ENCODE data around the gene ANKRD39. TPM values are rescaled to one million over a fixed set of nuclear protein-coding genes. Genes with fewer than 3 reads are reported as not detected.

ANKRD39 gene
- total RNA-seq, 1 donor from 2014 or later: 3.7 TPM

GRCh38 chr2:96842600-96842999 lies 15.2 kb downstream of the ANKRD39 start:
- no peaks in the 10 kb centered on the region for H3K9me3 ChIP-seq (ENCODE audit: control insufficient read depth in 3 of 3, low read length in 3 of 3)
- H3K27ac ChIP-seq (ENCODE audit: low read depth, low read length): peak overlapping the region; percentile 87
- peak overlapping the region; percentile 73 to 89 (median 88) for H3K4me3 ChIP-seq (ENCODE audit: low read length in 3 of 3)
- H3K27me3 ChIP-seq (ENCODE audit: control insufficient read depth in 3 of 3, insufficient read depth in 3 of 3, low read length in 3 of 3): no peaks in the 10 kb centered on the region
- H3K36me3 ChIP-seq (ENCODE audit: control insufficient read depth in 3 of 3, insufficient read depth in 3 of 3, low read length in 3 of 3): peaks cover 36 to 53% (median 48%) of the 10 kb centered on the region in 3 donors
- peak overlapping the region; percentile 76 to 97 (median 95) for H3K9ac ChIP-seq (ENCODE audit: low read depth in 1 of 3, low read length in 3 of 3)
- peaks cover 25 to 46% (median 38%) of the 10 kb centered on the region in 3 donors for H3K4me1 ChIP-seq (ENCODE audit: control insufficient read depth in 3 of 3, insufficient read depth in 3 of 3, low read length in 3 of 3)

GRCh38 chr2:96841701-96842495 lies 15.9 kb downstream of the ANKRD39 start:
- peak overlapping the region; percentile 87 for H3K27ac ChIP-seq (ENCODE audit: low read depth, low read length)
- no peaks in the 10 kb centered on the region for H3K27me3 ChIP-seq (ENCODE audit: control insufficient read depth in 3 of 3, insufficient read depth in 3 of 3, low read length in 3 of 3)
- H3K4me3 ChIP-seq (ENCODE audit: low read length in 3 of 3): peak overlapping the region; percentile 73 to 88 (median 87)
- peak overlapping the region; percentile 76 to 95 (median 93) for H3K9ac ChIP-seq (ENCODE audit: low read depth in 1 of 3, low read length in 3 of 3)
- peaks cover 25 to 47% (median 38%) of the 10 kb centered on the region in 3 donors for H3K4me1 ChIP-seq (ENCODE audit: control insufficient read depth in 3 of 3, insufficient read depth in 3 of 3, low read length in 3 of 3)
- H3K36me3 ChIP-seq (ENCODE audit: control insufficient read depth in 3 of 3, insufficient read depth in 3 of 3, low read length in 3 of 3): peaks cover 38 to 53% (median 46%) of the 10 kb centered on the region in 3 donors
- H3K9me3 ChIP-seq (ENCODE audit: control insufficient read depth in 3 of 3, low read length in 3 of 3): no peaks in the 10 kb centered on the region

- H3K4me1 ChIP-seq (ENCODE audit: control insufficient read depth in 3 of 3, insufficient read depth in 3 of 3, low read length in 3 of 3): peaks cover 25 to 47% (median 38%) of the 10 kb centered on the region in 3 donors
- no peaks in the 10 kb centered on the region for H3K27me3 ChIP-seq (ENCODE audit: control insufficient read depth in 3 of 3, insufficient read depth in 3 of 3, low read length in 3 of 3)
- peak overlapping the region; percentile 58 to 87 (median 59) for H3K4me3 ChIP-seq (ENCODE audit: low read length in 3 of 3)
- no peaks in the 10 kb centered on the region for H3K9me3 ChIP-seq (ENCODE audit: control insufficient read depth in 3 of 3, low read length in 3 of 3)
- H3K27ac ChIP-seq (ENCODE audit: low read depth, low read length): peak overlapping the region; percentile 87
- peaks cover 39 to 51% (median 42%) of the 10 kb centered on the region in 3 donors for H3K36me3 ChIP-seq (ENCODE audit: control insufficient read depth in 3 of 3, insufficient read depth in 3 of 3, low read length in 3 of 3)
- H3K9ac ChIP-seq (ENCODE audit: low read depth in 1 of 3, low read length in 3 of 3): peak overlapping the region; percentile 74 to 93 (median 76)
Measured at GRCh38 chr2:96839875-96840850, 17.7 kb downstream of the ANKRD39 start.

GRCh38 chr2:96839293-96839874 lies 18.4 kb downstream of the ANKRD39 start:
- peaks cover 23 to 43% (median 32%) of the 10 kb centered on the region in 3 donors for H3K4me1 ChIP-seq (ENCODE audit: control insufficient read depth in 3 of 3, insufficient read depth in 3 of 3, low read length in 3 of 3)
- peak overlapping the region; percentile 20 to 93 (median 76) for H3K9ac ChIP-seq (ENCODE audit: low read depth in 1 of 3, low read length in 3 of 3)
- no peaks in the 10 kb centered on the region for H3K27me3 ChIP-seq (ENCODE audit: control insufficient read depth in 3 of 3, insufficient read depth in 3 of 3, low read length in 3 of 3)
- H3K4me3 ChIP-seq (ENCODE audit: low read length in 3 of 3): peak overlapping the region; percentile 58 to 87 (median 59)
- peak overlapping the region; percentile 87 for H3K27ac ChIP-seq (ENCODE audit: low read depth, low read length)
- no peaks in the 10 kb centered on the region for H3K9me3 ChIP-seq (ENCODE audit: control insufficient read depth in 3 of 3, low read length in 3 of 3)
- peaks cover 39 to 51% (median 42%) of the 10 kb centered on the region in 3 donors for H3K36me3 ChIP-seq (ENCODE audit: control insufficient read depth in 3 of 3, insufficient read depth in 3 of 3, low read length in 3 of 3)

GRCh38 chr2:96838345-96839292 lies 19.2 kb downstream of the ANKRD39 start:
- Histone ChIP-seq H3K4me1 (ENCODE audit: control insufficient read depth in 3 of 3, insufficient read depth in 3 of 3, low read length in 3 of 3) (peaks cover 21 to 40% (median 30%) of the 10 kb centered on the region in 3 donors), H3K27me3 (ENCODE audit: control insufficient read depth in 3 of 3, insufficient read depth in 3 of 3, low read length in 3 of 3) (no peaks in the 10 kb centered on the region), H3K9ac (ENCODE audit: low read depth in 1 of 3, low read length in 3 of 3) (peak overlapping the region; percentile 20 to 93 (median 32)), H3K9me3 (ENCODE audit: control insufficient read depth in 3 of 3, low read length in 3 of 3) (no peaks in the 10 kb centered on the region), H3K27ac (ENCODE audit: low read depth, low read length) (peak overlapping the region; percentile 87), H3K36me3 (ENCODE audit: control insufficient read depth in 3 of 3, insufficient read depth in 3 of 3, low read length in 3 of 3) (peaks cover 39 to 51% (median 42%) of the 10 kb centered on the region in 3 donors), H3K4me3 (ENCODE audit: low read length in 3 of 3) (peak overlapping the region in 2 of 3 donors; percentile 22 to 58)

- no peak overlapping the region for H3K4me3 ChIP-seq (ENCODE audit: low read length in 3 of 3)
- peak overlapping the region in 1 of 3 donors; percentile 17 for H3K9ac ChIP-seq (ENCODE audit: low read depth in 1 of 3, low read length in 3 of 3)
- no peaks in the 10 kb centered on the region for H3K27me3 ChIP-seq (ENCODE audit: control insufficient read depth in 3 of 3, insufficient read depth in 3 of 3, low read length in 3 of 3)
- peaks cover 42 to 47% (median 43%) of the 10 kb centered on the region in 3 donors for H3K36me3 ChIP-seq (ENCODE audit: control insufficient read depth in 3 of 3, insufficient read depth in 3 of 3, low read length in 3 of 3)
- H3K9me3 ChIP-seq (ENCODE audit: control insufficient read depth in 3 of 3, low read length in 3 of 3): no peaks in the 10 kb centered on the region
- peak overlapping the region; percentile 47 for H3K27ac ChIP-seq (ENCODE audit: low read depth, low read length)
- H3K4me1 ChIP-seq (ENCODE audit: control insufficient read depth in 3 of 3, insufficient read depth in 3 of 3, low read length in 3 of 3): peaks cover 31 to 51% (median 40%) of the 10 kb centered on the region in 3 donors
Measured at GRCh38 chr2:96837575-96837974, 20.2 kb downstream of the ANKRD39 start.

GRCh38 chr2:96835830-96836229 lies 22.0 kb downstream of the ANKRD39 start:
- Histone ChIP-seq H3K4me3 (ENCODE audit: low read length in 3 of 3) (no peak overlapping the region), H3K4me1 (ENCODE audit: control insufficient read depth in 3 of 3, insufficient read depth in 3 of 3, low read length in 3 of 3) (peaks cover 35 to 56% (median 45%) of the 10 kb centered on the region in 3 donors), H3K36me3 (ENCODE audit: control insufficient read depth in 3 of 3, insufficient read depth in 3 of 3, low read length in 3 of 3) (peaks cover 48 to 53% (median 50%) of the 10 kb centered on the region in 3 donors), H3K9me3 (ENCODE audit: control insufficient read depth in 3 of 3, low read length in 3 of 3) (no peaks in the 10 kb centered on the region), H3K9ac (ENCODE audit: low read depth in 1 of 3, low read length in 3 of 3) (no peak overlapping the region), H3K27ac (ENCODE audit: low read depth, low read length) (peak overlapping the region; percentile 47), H3K27me3 (ENCODE audit: control insufficient read depth in 3 of 3, insufficient read depth in 3 of 3, low read length in 3 of 3) (no peaks in the 10 kb centered on the region)

- Histone ChIP-seq H3K36me3 (ENCODE audit: control insufficient read depth in 3 of 3, insufficient read depth in 3 of 3, low read length in 3 of 3) (peaks cover 40 to 51% (median 40%) of the 10 kb centered on the region in 3 donors), H3K27me3 (ENCODE audit: control insufficient read depth in 3 of 3, insufficient read depth in 3 of 3, low read length in 3 of 3) (no peaks in the 10 kb centered on the region), H3K9ac (ENCODE audit: low read depth in 1 of 3, low read length in 3 of 3) (peak overlapping the region in 2 of 3 donors; percentile 23 to 75), H3K9me3 (ENCODE audit: control insufficient read depth in 3 of 3, low read length in 3 of 3) (no peaks in the 10 kb centered on the region), H3K4me1 (ENCODE audit: control insufficient read depth in 3 of 3, insufficient read depth in 3 of 3, low read length in 3 of 3) (peaks cover 18 to 30% (median 21%) of the 10 kb centered on the region in 3 donors), H3K4me3 (ENCODE audit: low read length in 3 of 3) (peak overlapping the region in 2 of 3 donors; percentile 10 to 60), H3K27ac (ENCODE audit: low read depth, low read length) (peak overlapping the region; percentile 59)
Measured at GRCh38 chr2:96832754-96833507, 24.9 kb downstream of the ANKRD39 start.

Measured in skeletal muscle tissue (tissue), 4 donors.